HUES48 (cell line): ENCODE results near the gene DLG2.

Source experiments
- H3K27ac ChIP-seq: one replicate; pipeline ENCODE4 v1.7.0; 2013; ENCODE audit warnings: low read depth, low read length, inconsistent platforms
- H3K27me3 ChIP-seq: 2 replicates; pipeline ENCODE4 v1.6.1; 2013; ENCODE audit warnings: mild to moderate bottlenecking, low read length; ENCODE audit not compliant: control insufficient read depth, insufficient read depth
- H3K36me3 ChIP-seq: 2 replicates; pipeline ENCODE4 v1.6.1; 2013; ENCODE audit warnings: low read length; ENCODE audit not compliant: control insufficient read depth, insufficient read depth
- H3K4me1 ChIP-seq: 2 replicates; pipeline ENCODE4 v1.6.1; 2013; ENCODE audit warnings: mild to moderate bottlenecking, low read length; ENCODE audit not compliant: control insufficient read depth, insufficient read depth
- H3K4me3 ChIP-seq: 2 replicates; pipeline ENCODE4 v1.5.1; 2013; ENCODE audit warnings: mild to moderate bottlenecking, low read depth, low read length
- H3K9ac ChIP-seq: 2 replicates; pipeline ENCODE4 v1.6.1; 2013; ENCODE audit warnings: mild to moderate bottlenecking, low read depth, low read length, moderate library complexity
- H3K9me3 ChIP-seq: 2 replicates; pipeline ENCODE4 v1.6.1; 2013; ENCODE audit warnings: low read length; ENCODE audit not compliant: control insufficient read depth, insufficient read depth

DLG2 gene

DNA sequence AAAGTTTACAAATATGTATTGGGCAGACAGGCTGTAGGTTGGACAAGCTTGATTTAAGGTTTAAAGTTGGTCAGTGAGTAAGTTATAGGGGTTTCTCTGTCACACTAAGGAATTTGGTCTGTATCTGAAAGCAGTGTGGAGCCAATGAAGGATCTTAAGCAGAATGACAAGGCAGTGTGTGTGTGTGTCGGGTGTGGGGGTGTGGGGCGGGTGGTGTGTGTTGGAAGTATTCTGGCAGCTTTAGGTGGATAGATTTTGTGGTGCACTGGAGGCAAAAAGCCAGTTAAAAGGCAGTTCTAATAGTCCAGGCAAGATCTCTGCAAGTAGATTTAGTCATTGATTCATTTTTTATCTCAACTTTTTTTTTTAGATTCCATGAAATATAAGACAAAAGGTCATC lies 1334.2 kb downstream of the DLG2 start:
- Histone ChIP-seq H3K9me3 (no peaks in the 10 kb centered on the region), H3K4me1 (peaks cover 2% of the 10 kb centered on the region; the same call in 1 of the 2 replicates), H3K36me3 (no peaks in the 10 kb centered on the region), H3K4me3 (no peak overlapping the region), H3K9ac (no peak overlapping the region), H3K27ac (no peak overlapping the region), H3K27me3 (no peaks in the 10 kb centered on the region)

DNA sequence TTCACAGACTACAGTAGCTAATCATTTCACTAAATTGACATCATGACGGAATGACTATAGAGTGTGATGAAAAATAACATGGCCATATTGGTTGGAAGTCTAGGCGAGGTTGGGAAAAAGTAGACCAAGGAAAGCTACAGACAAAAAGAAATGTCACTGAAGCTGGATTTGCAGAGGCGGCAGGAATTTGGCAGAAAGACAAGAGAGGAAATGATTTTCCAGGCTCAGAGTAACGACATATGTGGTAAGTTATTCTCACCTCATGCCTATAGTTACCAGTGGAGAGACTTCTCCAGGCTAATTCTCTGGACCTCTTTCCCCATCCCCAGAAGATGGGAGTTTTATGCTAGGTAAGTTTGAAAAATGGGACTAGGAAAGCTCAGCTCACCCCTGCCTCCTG lies 1335.1 kb downstream of the DLG2 start:
- H3K27me3 ChIP-seq: no peaks in the 10 kb centered on the region
- no peak overlapping the region for H3K9ac ChIP-seq
- no peaks in the 10 kb centered on the region for H3K36me3 ChIP-seq
- H3K9me3 ChIP-seq: no peaks in the 10 kb centered on the region
- no peak overlapping the region for H3K4me3 ChIP-seq
- peaks cover 2% of the 10 kb centered on the region; the same call in 1 of the 2 replicates for H3K4me1 ChIP-seq
- H3K27ac ChIP-seq: no peak overlapping the region

DNA sequence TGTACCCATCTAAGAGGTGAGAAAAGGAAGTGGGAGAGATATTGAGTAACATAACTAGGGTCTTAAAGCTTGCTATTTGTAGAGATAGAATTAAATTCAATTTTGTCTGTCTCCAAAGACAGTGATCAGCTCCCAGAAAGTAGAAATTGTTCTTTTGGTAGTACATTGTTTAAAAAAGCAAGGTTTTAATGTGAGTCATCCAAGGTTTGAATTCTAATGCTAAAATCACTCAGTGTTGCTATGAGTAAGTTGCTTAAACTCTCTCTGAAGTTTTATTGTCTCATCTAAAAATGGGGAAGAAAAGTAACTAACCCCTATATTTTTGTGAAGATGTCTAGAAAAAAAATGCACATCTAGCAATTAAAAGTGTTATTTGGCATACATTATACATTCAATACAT lies 1336.5 kb downstream of the DLG2 start:
- H3K27me3 ChIP-seq: no peaks in the 10 kb centered on the region
- no peak overlapping the region for H3K9ac ChIP-seq
- no peak overlapping the region for H3K4me3 ChIP-seq
- peak overlapping the region; percentile 87 for H3K27ac ChIP-seq
- H3K4me1 ChIP-seq: peaks cover 2% of the 10 kb centered on the region; the same call in 1 of the 2 replicates
- H3K9me3 ChIP-seq: no peaks in the 10 kb centered on the region
- no peaks in the 10 kb centered on the region for H3K36me3 ChIP-seq

DNA sequence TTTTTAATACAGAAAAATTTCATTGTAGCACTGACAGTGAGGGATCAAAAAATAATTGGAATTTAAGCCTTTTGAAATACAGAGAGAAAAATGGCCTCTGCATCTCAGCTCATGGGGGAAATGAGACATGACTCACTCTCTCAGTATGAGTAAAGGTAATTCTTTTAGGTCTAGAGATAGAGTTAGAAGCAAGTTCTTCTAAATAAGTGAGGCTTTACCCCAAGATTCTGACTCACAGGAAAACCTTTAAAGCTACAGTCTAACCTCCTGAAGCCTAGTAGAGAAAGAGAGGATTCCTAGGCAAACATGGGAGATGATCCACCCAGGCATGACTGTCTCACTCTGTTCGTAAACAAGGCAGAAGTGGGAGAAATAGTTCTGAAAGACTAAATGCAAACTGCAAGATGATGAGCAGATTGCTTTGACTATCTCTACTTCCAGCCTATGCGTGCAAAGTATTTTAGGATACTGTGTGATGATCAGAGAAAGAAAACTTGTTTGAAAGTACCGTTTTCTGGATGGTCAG lies 1337.7 kb downstream of the DLG2 start:
- H3K27me3 ChIP-seq: no peaks in the 10 kb centered on the region
- H3K4me1 ChIP-seq: peaks cover 2% of the 10 kb centered on the region; the same call in 1 of the 2 replicates
- H3K36me3 ChIP-seq: no peaks in the 10 kb centered on the region
- no peak overlapping the region for H3K9ac ChIP-seq
- H3K9me3 ChIP-seq: no peaks in the 10 kb centered on the region
- no peak overlapping the region for H3K4me3 ChIP-seq
- peak overlapping the region; percentile 87 for H3K27ac ChIP-seq

DNA sequence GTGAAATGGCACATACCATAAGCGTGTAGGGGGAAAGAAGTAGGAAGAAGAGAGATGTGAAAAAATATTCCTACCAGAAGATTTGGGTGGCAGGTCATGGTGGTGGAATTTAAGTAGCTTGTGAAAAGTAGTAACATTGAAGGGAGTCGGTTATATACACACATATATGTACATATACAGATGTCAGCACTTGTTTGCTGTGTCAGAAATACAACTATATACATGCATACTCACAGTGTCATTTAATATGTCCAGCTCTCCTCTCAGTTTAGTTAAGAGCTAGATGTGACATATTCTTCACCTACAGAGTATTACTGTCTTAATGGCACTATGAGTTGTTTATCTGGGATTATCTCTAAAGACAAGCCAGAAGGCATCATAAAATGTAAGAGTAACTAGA lies 1353.6 kb downstream of the DLG2 start:
- Histone ChIP-seq H3K9ac (no peak overlapping the region), H3K36me3 (no peaks in the 10 kb centered on the region), H3K9me3 (no peaks in the 10 kb centered on the region), H3K4me1 (no peaks in the 10 kb centered on the region), H3K27ac (no peak overlapping the region), H3K27me3 (no peaks in the 10 kb centered on the region), H3K4me3 (no peak overlapping the region)

DNA sequence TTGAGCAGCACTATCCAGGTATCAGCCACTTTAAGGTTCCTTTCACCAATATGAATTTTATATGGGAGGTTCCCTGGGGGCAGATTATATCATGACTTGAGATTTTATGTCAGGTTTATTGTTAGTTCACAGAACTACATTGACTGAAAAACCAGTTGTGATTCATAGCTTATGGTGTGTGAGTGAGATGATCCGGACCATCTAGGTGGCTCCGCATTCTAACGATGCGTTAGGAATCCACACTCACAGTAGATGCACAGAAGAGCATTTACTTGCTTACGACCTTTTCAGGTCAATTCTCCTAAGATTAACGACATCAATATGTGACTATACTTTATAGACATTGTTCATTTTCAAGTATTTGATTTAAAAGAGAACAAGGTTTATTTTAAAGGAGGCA lies 1356.7 kb downstream of the DLG2 start:
- Histone ChIP-seq H3K27me3 (no peaks in the 10 kb centered on the region), H3K27ac (no peak overlapping the region), H3K9ac (no peak overlapping the region), H3K4me1 (no peaks in the 10 kb centered on the region), H3K4me3 (no peak overlapping the region), H3K9me3 (no peaks in the 10 kb centered on the region), H3K36me3 (no peaks in the 10 kb centered on the region)

DNA sequence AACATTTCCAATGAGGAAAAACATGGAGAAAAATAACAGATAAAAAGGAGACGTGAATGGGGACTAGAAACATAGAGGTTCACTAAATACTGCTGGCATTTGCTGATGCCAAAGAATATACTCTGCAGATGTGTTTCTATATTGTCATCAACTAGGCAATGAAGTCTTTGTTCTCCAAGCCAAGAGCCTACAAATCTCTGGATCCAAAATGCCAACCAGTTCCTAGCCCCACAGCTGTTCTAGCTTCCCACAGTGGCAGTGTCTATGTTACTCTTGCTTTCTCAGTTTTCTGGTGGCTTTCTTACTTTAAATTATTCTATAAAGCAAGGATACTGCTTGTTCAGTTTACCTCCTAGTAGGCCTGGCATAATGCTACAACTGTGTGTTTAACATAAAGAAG lies 1363.1 kb downstream of the DLG2 start:
- Histone ChIP-seq H3K4me1 (no peaks in the 10 kb centered on the region), H3K9me3 (no peaks in the 10 kb centered on the region), H3K27ac (no peak overlapping the region), H3K9ac (no peak overlapping the region), H3K36me3 (no peaks in the 10 kb centered on the region), H3K4me3 (no peak overlapping the region), H3K27me3 (no peaks in the 10 kb centered on the region)

DNA sequence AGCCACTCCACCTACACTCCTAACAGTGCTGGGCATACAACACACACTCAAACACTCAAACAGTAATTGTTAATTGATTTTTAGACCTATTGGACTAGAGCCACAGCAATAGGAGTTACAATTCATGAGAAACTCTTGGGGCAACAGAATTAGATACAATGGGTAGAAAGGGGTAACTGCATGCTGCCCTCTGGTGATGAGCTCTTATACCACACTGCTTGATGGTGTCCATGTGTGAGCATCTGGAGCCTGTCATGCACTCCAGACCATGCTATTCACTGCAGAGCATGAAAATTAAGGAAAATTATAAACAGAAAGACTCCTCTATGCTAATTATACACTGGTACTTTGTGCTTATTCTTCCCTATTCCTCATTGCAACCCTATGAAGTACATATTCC lies 1365.4 kb downstream of the DLG2 start:
- Histone ChIP-seq H3K27me3 (no peaks in the 10 kb centered on the region), H3K9me3 (no peaks in the 10 kb centered on the region), H3K27ac (no peak overlapping the region), H3K9ac (no peak overlapping the region), H3K4me1 (no peaks in the 10 kb centered on the region), H3K36me3 (no peaks in the 10 kb centered on the region), H3K4me3 (no peak overlapping the region)

DNA sequence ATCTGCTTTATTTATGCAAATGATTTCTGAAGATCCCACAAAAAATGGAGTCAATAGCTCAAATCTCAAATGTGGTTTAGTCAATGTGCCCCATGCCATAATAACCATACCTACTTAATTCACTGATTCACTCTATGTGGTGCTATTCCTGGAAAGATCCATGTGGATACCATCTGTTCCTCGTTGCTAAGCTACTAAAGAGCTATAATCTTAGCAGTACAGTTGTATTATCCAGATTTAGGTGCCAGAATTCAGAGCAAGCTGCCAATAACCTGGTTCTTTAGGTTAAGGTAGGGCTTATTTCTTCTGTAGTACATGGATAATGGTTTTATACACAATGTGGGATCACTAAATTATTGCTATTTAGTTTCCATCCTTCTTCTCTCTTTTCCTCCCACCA lies 1366.3 kb downstream of the DLG2 start:
- Histone ChIP-seq H3K4me3 (no peak overlapping the region), H3K9ac (no peak overlapping the region), H3K27ac (no peak overlapping the region), H3K36me3 (no peaks in the 10 kb centered on the region), H3K4me1 (no peaks in the 10 kb centered on the region), H3K27me3 (no peaks in the 10 kb centered on the region), H3K9me3 (no peaks in the 10 kb centered on the region)

DNA sequence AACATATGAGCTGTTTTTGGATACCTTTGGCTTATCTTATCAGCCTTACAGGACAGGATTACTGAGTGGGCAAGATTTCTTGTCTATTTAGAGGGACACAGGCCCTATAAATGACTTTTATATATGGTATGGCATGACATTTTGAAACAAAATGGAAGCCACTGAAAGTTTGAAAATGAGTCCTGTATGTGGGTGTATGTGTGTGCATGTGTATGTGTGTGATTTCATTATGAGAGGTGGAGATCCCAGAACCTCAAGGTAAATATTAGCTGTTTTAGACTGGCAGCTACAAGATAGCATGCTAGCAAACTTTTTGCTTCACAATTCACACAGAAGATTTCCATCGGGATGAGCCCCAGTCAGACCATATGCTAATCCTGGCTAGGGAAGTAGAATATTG lies 1370.5 kb downstream of the DLG2 start:
- Histone ChIP-seq H3K27me3 (no peaks in the 10 kb centered on the region), H3K4me1 (no peaks in the 10 kb centered on the region), H3K36me3 (no peaks in the 10 kb centered on the region), H3K27ac (no peak overlapping the region), H3K9ac (no peak overlapping the region), H3K9me3 (no peaks in the 10 kb centered on the region), H3K4me3 (no peak overlapping the region)

DNA sequence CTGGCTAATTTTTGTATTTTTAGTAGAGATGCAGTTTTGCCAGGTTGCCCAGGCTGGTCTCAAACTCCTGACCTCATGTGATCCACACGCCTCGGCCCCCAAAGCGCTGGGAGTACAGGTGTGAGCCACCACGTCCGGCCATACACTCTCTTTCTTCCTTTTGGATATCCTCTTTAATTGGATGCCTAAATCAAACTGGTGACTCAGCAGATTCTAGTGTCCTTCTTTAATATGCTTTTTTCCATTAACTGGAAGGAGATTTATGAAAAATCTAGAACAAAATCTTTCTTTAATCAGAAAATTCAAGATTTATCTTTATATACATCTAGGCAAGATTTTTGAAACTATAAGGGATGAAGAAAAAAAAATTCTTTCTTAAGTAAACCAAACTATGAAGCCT lies 1371.7 kb downstream of the DLG2 start:
- H3K27ac ChIP-seq: no peak overlapping the region

More for the DNA sequence above, 1371.7 kb downstream of the DLG2 start:
- no peaks in the 10 kb centered on the region for H3K4me1 ChIP-seq
- no peak overlapping the region for H3K9ac ChIP-seq
- no peaks in the 10 kb centered on the region for H3K27me3 ChIP-seq
- no peak overlapping the region for H3K4me3 ChIP-seq
- H3K36me3 ChIP-seq: no peaks in the 10 kb centered on the region
- H3K9me3 ChIP-seq: no peaks in the 10 kb centered on the region
